ENCODE measurements around the gene PBX2.
"Not testable (repeated sequence)": the region's sequence is repeated elsewhere in the genome, so short reads cannot be mapped to it uniquely, and the experiment has no call there.

The PBX2 gene

GRCh38 chr6:32190054-32190851, at the start of gene PBX2:
Gene PBX2, minus strand, starts transcription at chr6:32190202. Its CDS starts 287 bp downstream, at chr6:32189915.
- peak; percentile 80 for DNase-seq (ENCODE audit: low spot score)

- DNase-seq (ENCODE audit: low spot score), result no peak
Measured at GRCh38 chr6:32239462-32239861, 49.5 kb upstream of the PBX2 start.

- DNase-seq (ENCODE audit: low spot score), result no peak
Measured at GRCh38 chr6:32234934-32235333, 44.9 kb upstream of the PBX2 start.

- no peak for DNase-seq (ENCODE audit: low spot score)
Measured at GRCh38 chr6:32226434-32226833, 36.4 kb upstream of the PBX2 start.

GRCh38 chr6:32224696-32225095, 34.7 kb upstream of the PBX2 start:
- no peak for DNase-seq (ENCODE audit: low spot score)

- DNase-seq (ENCODE audit: low spot score), result no peak
Measured at GRCh38 chr6:32223258-32224235, 33.5 kb upstream of the PBX2 start, which contains the start of gene NOTCH4. Gene NOTCH4, minus strand, starts transcription at chr6:32224067. Its CDS starts 139 bp downstream, at chr6:32223928.

- no peak for DNase-seq (ENCODE audit: low spot score)
Measured at GRCh38 chr6:32222333-32223230, 32.6 kb upstream of the PBX2 start.

- no peak for DNase-seq (ENCODE audit: low spot score)
Measured at GRCh38 chr6:32220021-32220420, 30.0 kb upstream of the PBX2 start.

- no peak for DNase-seq (ENCODE audit: low spot score)
Measured at GRCh38 chr6:32218167-32218566, 28.2 kb upstream of the PBX2 start.

- DNase-seq (ENCODE audit: low spot score), result no peak
Measured at GRCh38 chr6:32216998-32217397, 27.0 kb upstream of the PBX2 start.

- no peak for DNase-seq (ENCODE audit: low spot score)
Measured at GRCh38 chr6:32216285-32216684, 26.3 kb upstream of the PBX2 start.

- no peak for DNase-seq (ENCODE audit: low spot score)
Measured at GRCh38 chr6:32215617-32216016, 25.6 kb upstream of the PBX2 start.

- DNase-seq (ENCODE audit: low spot score), result no peak
Measured at GRCh38 chr6:32214126-32214525, 24.1 kb upstream of the PBX2 start.

GRCh38 chr6:32213649-32214048, 23.6 kb upstream of the PBX2 start:
- no peak for DNase-seq (ENCODE audit: low spot score)

- DNase-seq (ENCODE audit: low spot score), result no peak
Measured at GRCh38 chr6:32212076-32212760, 22.2 kb upstream of the PBX2 start.

- not testable (repeated sequence) for DNase-seq (ENCODE audit: low spot score)
Measured at GRCh38 chr6:32211432-32211831, 21.4 kb upstream of the PBX2 start.

- no peak for DNase-seq (ENCODE audit: low spot score)
Measured at GRCh38 chr6:32210191-32210601, 20.2 kb upstream of the PBX2 start.

- no peak for DNase-seq (ENCODE audit: low spot score)
Measured at GRCh38 chr6:32208996-32209395, 19.0 kb upstream of the PBX2 start.

GRCh38 chr6:32204268-32204715, 14.3 kb upstream of the PBX2 start:
- no peak for DNase-seq (ENCODE audit: low spot score)

GRCh38 chr6:32203426-32204267, 13.6 kb upstream of the PBX2 start:
- DNase-seq (ENCODE audit: low spot score), result no peak

All from hematopoietic multipotent progenitor cell treated with erythropoietin and hydrocortisone succinate and interleukin-3 and kit ligand, for 17 days (in vitro differentiated cells).